KMS-11 (cell line): ENCODE measurements around the gene PRPSAP1.

Source experiments
- H2AFZ ChIP-seq: fragments of 200-600 bp; sonication (generic); 2 replicates; pipeline ENCODE4 v1.6.1; 2016; ENCODE audit warnings: antibody characterized with exemption, mixed run types, low read depth
- H3K27ac ChIP-seq: fragments of 200-600 bp; sonication (generic); 2 replicates; pipeline ENCODE4 v1.6.1; 2016; ENCODE audit warnings: mild to moderate bottlenecking, mixed run types
- H3K27me3 ChIP-seq: fragments of 200-600 bp; sonication (generic); 2 replicates; pipeline ENCODE4 v1.6.1; 2017; ENCODE audit warnings: mild to moderate bottlenecking, low read depth, mixed run types, moderate library complexity; ENCODE audit not compliant: insufficient read depth
- H3K36me3 ChIP-seq: fragments of 200-600 bp; sonication (generic); 2 replicates; pipeline ENCODE4 v1.6.1; 2017; ENCODE audit warnings: mild to moderate bottlenecking, mixed run types; ENCODE audit not compliant: insufficient read depth
- H3K4me1 ChIP-seq: fragments of 200-600 bp; sonication (generic); 2 replicates; pipeline ENCODE4 v1.6.1; 2016; ENCODE audit warnings: mild to moderate bottlenecking, low read depth, mixed run types; ENCODE audit not compliant: poor library complexity, severe bottlenecking
- H3K4me2 ChIP-seq: fragments of 200-600 bp; sonication (generic); 2 replicates; pipeline ENCODE4 v1.7.0; 2016; ENCODE audit warnings: mild to moderate bottlenecking, mixed run types
- H3K4me3 ChIP-seq: fragments of 200-600 bp; sonication (generic); IDR thresholded peaks from 2 replicates; pipeline ENCODE4 v1.6.1; 2017; ENCODE audit warnings: low read depth, low read length, mixed read lengths; ENCODE audit not compliant: insufficient read depth
- H3K79me2 ChIP-seq: fragments of 200-600 bp; sonication (generic); 2 replicates; pipeline ENCODE4 v1.6.1; 2016; ENCODE audit warnings: low read depth, mixed run types; ENCODE audit not compliant: insufficient read depth
- H3K9ac ChIP-seq: fragments of 200-600 bp; sonication (generic); 2 replicates; pipeline ENCODE4 v1.6.1; 2016; ENCODE audit warnings: mild to moderate bottlenecking, mixed run types
- H4K20me1 ChIP-seq: fragments of 200-600 bp; sonication (generic); 2 replicates; pipeline ENCODE4 v1.6.1; 2016; ENCODE audit warnings: mild to moderate bottlenecking, mixed run types; ENCODE audit not compliant: insufficient read depth
- TF ChIP-seq, protein P1 (sequence below): fragments of 200-600 bp; sonication (generic); conservative IDR thresholded peaks from 2 replicates; pipeline ENCODE4 v1.6.1; 2017; ENCODE audit warnings: low read depth, mild to moderate bottlenecking, antibody characterized with exemption, low read length, moderate library complexity, mixed read lengths

PRPSAP1 gene

DNA sequence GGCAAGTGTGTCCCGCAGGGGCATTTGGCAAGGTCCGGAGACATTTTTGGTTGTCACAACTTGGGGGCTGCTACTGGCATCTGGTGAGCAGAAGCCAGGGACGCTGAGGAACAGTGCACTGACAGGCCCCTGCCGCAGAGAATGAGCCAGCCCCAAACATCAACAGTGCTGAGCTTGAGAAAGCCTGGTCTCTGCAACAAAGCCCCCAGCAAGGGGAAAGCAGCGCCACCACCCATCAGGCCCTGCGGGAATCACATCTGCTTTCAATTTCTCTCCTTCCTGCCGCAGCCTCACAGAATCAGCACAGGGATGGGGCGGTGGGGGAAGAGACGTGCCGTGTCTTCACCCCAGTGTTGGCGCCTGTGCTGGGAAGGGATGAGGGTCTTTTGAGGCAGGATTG is 14.8 kb upstream of the PRPSAP1 start:
- Histone ChIP-seq H3K36me3 (no peaks in the 10 kb centered on the region), H3K27me3 (peaks cover 4% of the 10 kb centered on the region; the same call in 1 of the 2 replicates), H3K4me1 (no peaks in the 10 kb centered on the region), H3K79me2 (no peaks in the 10 kb centered on the region), H2AFZ (no peak overlapping the region), H3K9ac (no peak overlapping the region), H4K20me1 (no peaks in the 10 kb centered on the region), H3K4me2 (no peak overlapping the region), H3K4me3 (no peak overlapping the region), H3K27ac (no peak overlapping the region)
- TF ChIP-seq, protein P1, sequence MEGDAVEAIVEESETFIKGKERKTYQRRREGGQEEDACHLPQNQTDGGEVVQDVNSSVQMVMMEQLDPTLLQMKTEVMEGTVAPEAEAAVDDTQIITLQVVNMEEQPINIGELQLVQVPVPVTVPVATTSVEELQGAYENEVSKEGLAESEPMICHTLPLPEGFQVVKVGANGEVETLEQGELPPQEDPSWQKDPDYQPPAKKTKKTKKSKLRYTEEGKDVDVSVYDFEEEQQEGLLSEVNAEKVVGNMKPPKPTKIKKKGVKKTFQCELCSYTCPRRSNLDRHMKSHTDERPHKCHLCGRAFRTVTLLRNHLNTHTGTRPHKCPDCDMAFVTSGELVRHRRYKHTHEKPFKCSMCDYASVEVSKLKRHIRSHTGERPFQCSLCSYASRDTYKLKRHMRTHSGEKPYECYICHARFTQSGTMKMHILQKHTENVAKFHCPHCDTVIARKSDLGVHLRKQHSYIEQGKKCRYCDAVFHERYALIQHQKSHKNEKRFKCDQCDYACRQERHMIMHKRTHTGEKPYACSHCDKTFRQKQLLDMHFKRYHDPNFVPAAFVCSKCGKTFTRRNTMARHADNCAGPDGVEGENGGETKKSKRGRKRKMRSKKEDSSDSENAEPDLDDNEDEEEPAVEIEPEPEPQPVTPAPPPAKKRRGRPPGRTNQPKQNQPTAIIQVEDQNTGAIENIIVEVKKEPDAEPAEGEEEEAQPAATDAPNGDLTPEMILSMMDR: no peak

DNA sequence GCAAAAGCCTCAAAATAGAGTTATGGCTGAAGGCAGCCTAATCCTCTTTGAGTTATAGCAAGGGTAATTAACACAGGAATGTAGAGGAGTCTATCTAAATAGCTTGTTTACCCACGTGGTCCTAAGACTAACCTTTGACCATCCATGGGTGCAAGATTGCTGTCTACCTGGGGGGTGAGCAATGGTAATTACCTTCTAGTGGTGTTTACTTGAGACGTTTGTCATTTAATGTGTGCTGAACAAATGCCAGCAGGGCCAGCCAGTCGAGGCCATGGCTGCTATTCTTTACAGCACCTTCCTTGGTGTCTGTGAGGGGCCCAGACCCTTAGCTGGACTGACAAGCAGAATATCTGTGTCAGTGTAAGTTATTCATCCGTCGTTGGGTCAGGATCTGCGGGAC is 13.9 kb upstream of the PRPSAP1 start:
- Histone ChIP-seq H3K4me2 (no peak overlapping the region), H3K27me3 (peaks cover 4% of the 10 kb centered on the region; the same call in 1 of the 2 replicates), H3K4me3 (no peak overlapping the region), H3K9ac (no peak overlapping the region), H4K20me1 (no peaks in the 10 kb centered on the region), H3K4me1 (no peaks in the 10 kb centered on the region), H3K79me2 (no peaks in the 10 kb centered on the region), H3K36me3 (no peaks in the 10 kb centered on the region), H2AFZ (no peak overlapping the region), H3K27ac (no peak overlapping the region)
- TF ChIP-seq, protein P1: no peak

DNA sequence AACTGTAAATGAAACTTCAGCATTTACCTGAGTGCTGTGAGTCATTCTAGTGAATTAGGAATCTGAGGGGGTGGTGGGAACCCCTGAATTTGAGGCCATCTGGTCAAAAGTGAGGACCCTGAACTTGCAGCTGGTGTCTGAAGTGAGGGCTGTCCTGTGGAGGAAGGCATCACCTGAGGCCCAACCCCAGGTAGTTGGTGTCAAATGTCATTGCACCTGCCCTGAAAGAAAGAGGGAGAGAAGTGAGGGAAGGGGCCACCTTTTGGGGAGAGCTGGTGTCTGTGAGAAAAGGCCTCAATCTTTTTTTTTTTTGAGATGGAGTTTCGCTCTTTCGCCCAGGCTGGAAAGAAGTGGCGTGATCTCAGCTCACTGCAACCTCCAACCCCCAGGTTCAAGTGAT is 12.5 kb upstream of the PRPSAP1 start:
- Histone ChIP-seq H4K20me1 (no peaks in the 10 kb centered on the region), H3K27ac (no peak overlapping the region), H3K9ac (no peak overlapping the region), H3K36me3 (no peaks in the 10 kb centered on the region), H3K4me2 (no peak overlapping the region), H3K4me3 (no peak overlapping the region), H3K27me3 (peaks cover 4% of the 10 kb centered on the region; the same call in 1 of the 2 replicates), H2AFZ (no peak overlapping the region), H3K4me1 (no peaks in the 10 kb centered on the region), H3K79me2 (no peaks in the 10 kb centered on the region)
- TF ChIP-seq, protein P1: no peak

DNA sequence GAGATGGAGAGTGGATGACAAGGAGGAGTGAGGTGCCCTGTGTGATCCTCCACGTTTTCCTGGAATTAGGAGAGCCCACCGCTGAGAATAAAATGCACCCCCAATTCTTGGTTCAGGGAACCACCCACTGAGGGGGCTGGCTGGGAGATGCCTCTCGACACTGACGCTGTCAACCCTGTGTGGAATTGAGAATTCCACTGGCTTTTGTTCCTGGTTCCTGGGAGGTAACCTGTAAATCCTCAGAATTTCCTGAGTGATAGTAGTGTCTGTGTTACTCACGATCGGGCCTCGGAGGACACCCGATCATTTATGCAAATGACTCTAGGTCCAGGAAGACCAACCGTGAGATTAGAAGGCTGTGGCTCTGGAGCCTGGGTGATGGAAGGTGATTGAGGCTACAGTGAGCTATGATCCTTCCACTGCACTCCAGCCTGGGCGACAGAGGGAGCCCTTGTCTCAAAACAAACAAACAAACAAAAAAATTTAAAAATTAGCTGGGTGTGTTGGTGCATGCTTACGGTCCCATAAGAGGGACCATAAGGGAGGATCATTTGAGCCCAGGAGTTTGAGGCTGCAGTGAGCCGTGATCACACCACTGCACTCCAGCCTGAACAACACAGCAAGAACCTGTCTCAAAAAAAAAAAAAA is 11.7 kb upstream of the PRPSAP1 start:
- Histone ChIP-seq H3K4me1 (no peaks in the 10 kb centered on the region), H3K36me3 (no peaks in the 10 kb centered on the region), H3K79me2 (no peaks in the 10 kb centered on the region), H3K9ac (no peak overlapping the region), H3K4me3 (no peak overlapping the region), H4K20me1 (no peaks in the 10 kb centered on the region), H3K4me2 (no peak overlapping the region), H3K27me3 (peaks cover 4% of the 10 kb centered on the region; the same call in 1 of the 2 replicates), H2AFZ (no peak overlapping the region), H3K27ac (no peak overlapping the region)
- TF ChIP-seq, protein P1: no peak
